ENCODE measurements around the gene CDC73.
"Not testable (repeated sequence)": the region's sequence is repeated elsewhere in the genome, so short reads cannot be mapped to it uniquely, and the experiment has no call there.

The CDC73 gene

GRCh38 chr1:193114485-193115095, 7.2 kb upstream of the CDC73 start:
- DNase-seq, result no peak

GRCh38 chr1:193115629-193116227, 6.1 kb upstream of the CDC73 start:
- DNase-seq, result no peak

GRCh38 chr1:193117167-193117566, 4.7 kb upstream of the CDC73 start:
- DNase-seq, result not testable (repeated sequence)

GRCh38 chr1:193118194-193118593, 3.6 kb upstream of the CDC73 start:
- DNase-seq, result no peak

GRCh38 chr1:193118803-193119730, 2.8 kb upstream of the CDC73 start:
- no peak for DNase-seq

GRCh38 chr1:193120604-193121166, 1.1 kb upstream of the CDC73 start:
- no peak for DNase-seq

- DNase-seq, result no peak
Observed at GRCh38 chr1:193123751-193124150, 1.9 kb downstream of the CDC73 start.

- DNase-seq, result no peak
Observed at GRCh38 chr1:193125369-193125768, 3.5 kb downstream of the CDC73 start.

GRCh38 chr1:193131266-193131860, 9.5 kb downstream of the CDC73 start:
- DNase-seq, result no peak

- DNase-seq, result no peak
Observed at GRCh38 chr1:193140254-193140653, 18.4 kb downstream of the CDC73 start.

- DNase-seq, result no peak
Observed at GRCh38 chr1:193141804-193142203, 20.0 kb downstream of the CDC73 start.

- no peak for DNase-seq
Observed at GRCh38 chr1:193142409-193142808, 20.6 kb downstream of the CDC73 start.

- DNase-seq, result no peak
Observed at GRCh38 chr1:193143285-193143684, 21.5 kb downstream of the CDC73 start.

- no peak for DNase-seq
Observed at GRCh38 chr1:193144361-193144938, 22.6 kb downstream of the CDC73 start.

- no peak for DNase-seq
Observed at GRCh38 chr1:193144999-193145398, 23.2 kb downstream of the CDC73 start.

GRCh38 chr1:193156117-193156821, 34.4 kb downstream of the CDC73 start:
- DNase-seq, result no peak

GRCh38 chr1:193156822-193157142, 35.0 kb downstream of the CDC73 start:
- no peak for DNase-seq

- DNase-seq, result no peak
Observed at GRCh38 chr1:193157360-193157759, 35.5 kb downstream of the CDC73 start.

- DNase-seq, result no peak
Observed at GRCh38 chr1:193176113-193176512, 54.3 kb downstream of the CDC73 start.

- no peak for DNase-seq
Observed at GRCh38 chr1:193176788-193177187, 55.0 kb downstream of the CDC73 start.

GRCh38 chr1:193179094-193179493, 57.3 kb downstream of the CDC73 start:
- no peak for DNase-seq

GRCh38 chr1:193181536-193181935, 59.7 kb downstream of the CDC73 start:
- DNase-seq, result no peak

Data from right forelimb (tissue), 1 donor.